ENCODE results near the gene NPAS1.

The NPAS1 gene

GRCh38 chr19:47019431-47020041, at the start of gene NPAS1:
Gene NPAS1 (plus strand): TSS chr19:47019837. CDS start chr19:47021048, 1,211 bp downstream.
- no peak for DNase-seq (ENCODE audit: low read depth)

- peak; percentile 92 for DNase-seq (ENCODE audit: low read depth)
These were observed 48.8 kb upstream of the NPAS1 start for GRCh38 chr19:46970815-46971214.

GRCh38 chr19:46972311-46972710, 47.3 kb upstream of the NPAS1 start:
- DNase-seq (ENCODE audit: low read depth) = no peak

GRCh38 chr19:46974181-46974580, 45.5 kb upstream of the NPAS1 start:
- DNase-seq (ENCODE audit: low read depth) = no peak

GRCh38 chr19:46975011-46975924, 44.4 kb upstream of the NPAS1 start:
- no peak for DNase-seq (ENCODE audit: low read depth)

- peak; percentile 97 for DNase-seq (ENCODE audit: low read depth)
These were observed 43.5 kb upstream of the NPAS1 start for GRCh38 chr19:46975925-46976782.

GRCh38 chr19:46976845-46977320, 42.8 kb upstream of the NPAS1 start:
- peak; percentile 84 for DNase-seq (ENCODE audit: low read depth)

- no peak for DNase-seq (ENCODE audit: low read depth)
These were observed 42.1 kb upstream of the NPAS1 start for GRCh38 chr19:46977548-46977947.

- DNase-seq (ENCODE audit: low read depth) = no peak
These were observed 41.3 kb upstream of the NPAS1 start for GRCh38 chr19:46978171-46978869.

GRCh38 chr19:46979126-46980105, 40.2 kb upstream of the NPAS1 start:
- no peak for DNase-seq (ENCODE audit: low read depth)

GRCh38 chr19:46980761-46981160, 38.9 kb upstream of the NPAS1 start:
- no peak for DNase-seq (ENCODE audit: low read depth)

GRCh38 chr19:46981286-46981945, 38.2 kb upstream of the NPAS1 start:
- no peak for DNase-seq (ENCODE audit: low read depth)

- DNase-seq (ENCODE audit: low read depth) = no peak
These were observed 36.5 kb upstream of the NPAS1 start for GRCh38 chr19:46983097-46983496.

- DNase-seq (ENCODE audit: low read depth) = no peak
These were observed 35.3 kb upstream of the NPAS1 start for GRCh38 chr19:46984077-46985010.

- no peak for DNase-seq (ENCODE audit: low read depth)
These were observed 33.9 kb upstream of the NPAS1 start for GRCh38 chr19:46985542-46986415.

- no peak for DNase-seq (ENCODE audit: low read depth)
These were observed 30.9 kb upstream of the NPAS1 start for GRCh38 chr19:46988614-46989230.

GRCh38 chr19:46990991-46991676, 28.5 kb upstream of the NPAS1 start:
- DNase-seq (ENCODE audit: low read depth) = no peak
